Astrocyte of the spinal cord (primary cell): ENCODE results near the gene DSCAML1.

ENCODE experiments used
- DNase-seq: peaks from one replicate; pipeline ENCODE4 v3.0.0; 2011; ENCODE audit warnings: low read depth, low spot score
- H3K4me3 ChIP-seq: 2 replicates; pipeline ENCODE4 v1.5.1; 2011; ENCODE audit warnings: low read depth, mild to moderate bottlenecking, low read length, moderate library complexity
- in situ Hi-C: cut with HindIII; loops from 2 replicates; pipeline ENCODE4 v1.10.0; 2017; ENCODE audit warnings: low sequenced_read_pairs
- TF ChIP-seq, protein P1 (sequence below): IDR thresholded peaks from 2 replicates; pipeline ENCODE4 v1.5.1; 2012; ENCODE audit warnings: low read depth, mild to moderate bottlenecking, low read length, inconsistent platforms

DSCAML1 gene

DNA sequence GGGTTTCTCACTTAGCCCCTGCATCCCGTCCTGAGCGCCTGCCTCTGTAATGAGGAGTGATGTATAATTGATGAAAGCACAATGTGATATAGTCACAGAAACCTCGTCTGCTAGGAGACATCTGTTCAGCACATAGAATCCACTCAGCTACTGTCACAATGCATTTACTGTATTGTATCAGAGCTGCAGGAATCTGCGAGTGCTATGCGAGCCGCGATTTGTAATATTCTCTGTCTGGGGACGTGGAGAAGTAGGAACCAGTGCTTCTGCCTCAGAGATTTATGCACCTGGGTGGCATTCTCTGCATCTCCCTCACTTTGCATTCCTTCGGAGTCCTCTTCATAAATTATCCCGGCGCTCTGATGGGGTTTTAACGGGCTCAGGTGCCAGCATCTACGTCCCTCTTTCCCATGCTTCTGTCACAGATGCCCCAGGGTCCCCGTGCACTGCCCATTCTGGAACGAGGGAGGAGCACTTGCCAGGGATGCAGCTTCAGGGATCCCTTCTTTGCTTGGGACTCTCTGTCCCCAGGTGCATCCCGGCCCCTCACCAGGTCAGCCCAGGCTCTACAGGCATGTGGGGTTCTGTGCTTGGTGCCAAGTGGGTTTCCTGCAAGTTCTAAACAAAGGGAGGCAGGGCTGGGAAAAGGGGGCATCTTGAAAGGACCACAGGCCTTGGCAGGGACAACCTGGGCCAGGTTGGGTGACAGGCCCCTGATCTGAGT lies 205.5 kb downstream of the DSCAML1 start:
- H3K4me3 ChIP-seq, result no peak overlapping the region
- TF ChIP-seq, protein P1, sequence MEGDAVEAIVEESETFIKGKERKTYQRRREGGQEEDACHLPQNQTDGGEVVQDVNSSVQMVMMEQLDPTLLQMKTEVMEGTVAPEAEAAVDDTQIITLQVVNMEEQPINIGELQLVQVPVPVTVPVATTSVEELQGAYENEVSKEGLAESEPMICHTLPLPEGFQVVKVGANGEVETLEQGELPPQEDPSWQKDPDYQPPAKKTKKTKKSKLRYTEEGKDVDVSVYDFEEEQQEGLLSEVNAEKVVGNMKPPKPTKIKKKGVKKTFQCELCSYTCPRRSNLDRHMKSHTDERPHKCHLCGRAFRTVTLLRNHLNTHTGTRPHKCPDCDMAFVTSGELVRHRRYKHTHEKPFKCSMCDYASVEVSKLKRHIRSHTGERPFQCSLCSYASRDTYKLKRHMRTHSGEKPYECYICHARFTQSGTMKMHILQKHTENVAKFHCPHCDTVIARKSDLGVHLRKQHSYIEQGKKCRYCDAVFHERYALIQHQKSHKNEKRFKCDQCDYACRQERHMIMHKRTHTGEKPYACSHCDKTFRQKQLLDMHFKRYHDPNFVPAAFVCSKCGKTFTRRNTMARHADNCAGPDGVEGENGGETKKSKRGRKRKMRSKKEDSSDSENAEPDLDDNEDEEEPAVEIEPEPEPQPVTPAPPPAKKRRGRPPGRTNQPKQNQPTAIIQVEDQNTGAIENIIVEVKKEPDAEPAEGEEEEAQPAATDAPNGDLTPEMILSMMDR, result no peak
- DNase-seq, result no peak
- in situ Hi-C loops, result no loop called here

DNA sequence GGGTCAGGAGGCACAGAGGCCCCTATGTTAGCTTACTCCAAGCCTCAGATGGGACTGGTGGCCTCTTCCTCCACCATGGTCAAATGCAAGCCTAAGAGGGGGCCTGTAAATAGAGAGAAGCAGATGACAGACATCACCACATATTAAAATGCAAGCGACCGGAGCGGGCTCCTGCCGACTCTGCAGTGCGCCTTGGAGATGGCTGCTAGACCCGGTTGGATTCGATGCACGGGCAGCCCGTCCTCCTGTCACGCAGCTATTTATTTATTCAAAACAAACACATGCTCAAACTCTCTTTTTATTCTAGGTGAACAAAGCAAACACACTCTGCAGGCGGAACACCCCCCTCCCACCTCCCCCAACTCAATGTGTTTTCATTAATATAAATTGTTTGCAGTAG lies 208.0 kb downstream of the DSCAML1 start:
- TF ChIP-seq, protein P1, result no peak
- H3K4me3 ChIP-seq, result no peak overlapping the region
- DNase-seq, result no peak
- in situ Hi-C loops, result no loop called here

DNA sequence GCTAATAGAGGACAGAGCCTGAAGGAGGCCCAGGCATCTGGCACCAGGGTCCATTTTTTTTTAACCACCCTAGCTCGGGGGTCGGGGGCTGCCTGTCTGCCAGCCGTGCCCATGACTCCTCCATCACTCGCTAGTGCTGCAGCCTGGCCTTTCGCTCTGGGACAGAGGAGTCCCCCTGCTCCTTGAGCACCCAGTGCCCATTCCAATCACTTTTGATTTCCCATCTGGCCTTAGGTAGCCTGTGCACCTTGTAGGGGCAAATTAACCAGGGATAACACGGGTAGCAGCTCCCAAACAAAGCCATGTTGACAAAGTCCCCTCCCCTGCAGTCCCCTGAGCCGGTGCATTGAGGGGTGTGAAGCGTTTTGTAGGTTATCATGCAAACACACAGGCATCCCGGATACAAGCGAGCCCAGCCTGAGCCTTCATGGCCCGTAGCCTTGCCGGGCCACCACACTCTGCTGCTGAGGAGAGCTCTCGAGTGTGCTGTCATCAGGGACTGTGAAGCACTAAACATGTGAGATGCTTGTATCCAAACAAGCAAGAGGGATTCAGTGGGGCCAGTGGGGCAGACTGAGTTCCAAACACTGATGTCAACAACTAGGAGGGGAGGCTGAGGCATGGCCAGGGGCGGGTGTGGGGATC lies 208.7 kb downstream of the DSCAML1 start:
- in situ Hi-C loops, result no loop called here
- H3K4me3 ChIP-seq, result no peak overlapping the region
- TF ChIP-seq, protein P1, result no peak
- no peak for DNase-seq

DNA sequence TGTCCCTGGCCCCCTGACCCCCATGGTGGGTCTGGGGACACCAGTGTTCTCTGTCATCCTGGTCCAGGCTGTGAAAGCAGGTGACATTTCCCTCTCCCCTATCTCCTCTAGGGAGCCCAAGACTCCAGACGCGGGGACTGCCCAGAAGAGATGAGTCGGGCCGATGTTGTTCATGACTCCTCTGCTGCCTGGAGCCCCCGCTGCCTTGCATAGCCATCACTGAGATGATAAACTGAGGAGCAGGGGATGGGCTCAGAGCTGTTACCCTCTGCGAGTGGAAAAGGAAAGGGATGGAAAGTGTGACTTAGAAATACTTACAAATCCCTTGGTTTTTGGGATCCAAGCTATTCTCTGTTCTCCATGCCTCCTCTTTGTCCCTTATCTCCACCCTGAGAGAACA lies 209.6 kb downstream of the DSCAML1 start:
- in situ Hi-C loops, result no loop called here
- H3K4me3 ChIP-seq, result no peak overlapping the region
- TF ChIP-seq, protein P1, result no peak

DNA sequence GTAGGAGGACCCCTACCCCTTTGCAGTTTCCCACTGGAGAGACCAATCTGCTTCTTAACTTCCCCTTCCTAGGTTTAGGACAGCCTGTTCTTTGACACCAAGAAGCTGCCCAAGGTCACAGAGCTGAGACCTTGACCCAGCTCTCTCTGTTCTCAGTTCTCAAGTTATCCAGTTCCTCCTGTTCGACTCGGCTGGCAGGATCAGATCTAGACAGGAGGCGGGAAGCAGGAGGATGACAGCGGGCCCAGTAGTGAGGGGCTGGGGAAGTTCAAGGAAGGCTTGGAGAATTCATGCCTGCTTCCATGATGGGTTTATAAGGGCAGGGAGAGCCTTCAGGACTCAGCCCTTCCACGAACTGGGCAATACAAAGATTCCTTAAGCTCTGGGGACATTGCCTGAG lies 210.6 kb downstream of the DSCAML1 start:
- DNase-seq, result no peak
- H3K4me3 ChIP-seq, result no peak overlapping the region
- in situ Hi-C loops, result no loop called here
- TF ChIP-seq, protein P1, result no peak

More for the DNA sequence above, 209.6 kb downstream of the DSCAML1 start:
- DNase-seq, result no peak

DNA sequence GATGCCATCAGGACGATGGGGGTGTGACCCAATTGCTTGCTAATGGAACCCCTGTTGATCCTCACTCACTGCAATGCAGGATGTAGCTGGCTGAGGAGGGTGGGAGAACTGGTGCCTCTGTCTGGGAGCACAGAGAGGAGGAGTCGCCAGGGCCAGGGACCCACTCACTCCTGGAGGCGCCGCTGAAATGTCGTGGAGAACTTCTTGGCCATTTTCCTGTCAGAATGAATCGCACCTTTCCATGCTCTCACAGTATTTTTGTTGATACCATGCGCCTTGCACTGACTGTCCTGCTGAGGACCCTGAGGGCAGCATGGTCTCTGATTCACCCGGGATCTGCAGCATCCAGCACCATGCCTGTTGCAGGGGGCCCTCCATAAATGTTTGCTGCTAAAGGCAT lies 211.4 kb downstream of the DSCAML1 start:
- no peak overlapping the region for H3K4me3 ChIP-seq
- TF ChIP-seq, protein P1, result no peak
- in situ Hi-C loops, result no loop called here

More for the DNA sequence above, 211.4 kb downstream of the DSCAML1 start:
- no peak for DNase-seq
